Glutamatergic neuron (in vitro differentiated cells): ENCODE results near the gene PFKL. TPM values are rescaled to one million over a fixed set of nuclear protein-coding genes. Genes with fewer than 3 reads are reported as not detected.

ENCODE experiments used
- DNase-seq: peaks from one replicate; pipeline ENCODE4 v3.0.0; 2022
- H3K27ac Mint-ChIP-seq: one replicate; pipeline ENCODE4 v1.8.0; 2020; ENCODE audit warnings: mild to moderate bottlenecking, mixed read lengths, inconsistent platforms; ENCODE audit not compliant: unreplicated experiment
- H3K27me3 Mint-ChIP-seq: one replicate; pipeline ENCODE4 v1.8.0; 2020; ENCODE audit warnings: mild to moderate bottlenecking, moderate library complexity, mixed read lengths, inconsistent platforms; ENCODE audit not compliant: unreplicated experiment
- H3K36me3 Mint-ChIP-seq: one replicate; pipeline ENCODE4 v1.8.0; 2020; ENCODE audit warnings: mild to moderate bottlenecking, mixed read lengths, inconsistent platforms; ENCODE audit not compliant: unreplicated experiment
- H3K4me1 Mint-ChIP-seq: one replicate; pipeline ENCODE4 v1.8.0; 2020; ENCODE audit warnings: mild to moderate bottlenecking, low read depth, mixed read lengths, inconsistent platforms; ENCODE audit not compliant: unreplicated experiment
- H3K4me3 Mint-ChIP-seq: one replicate; pipeline ENCODE4 v1.8.0; 2020; ENCODE audit warnings: mild to moderate bottlenecking, mixed read lengths, inconsistent platforms; ENCODE audit not compliant: unreplicated experiment
- H3K9me3 Mint-ChIP-seq: one replicate; pipeline ENCODE4 v1.8.0; 2020; ENCODE audit warnings: mild to moderate bottlenecking, moderate library complexity, mixed read lengths, inconsistent platforms; ENCODE audit not compliant: unreplicated experiment
- CTCF ChIP-seq: fragments of 200-600 bp; sonication (generic); IDR thresholded peaks from one replicate; pipeline ENCODE4 v1.5.0; 2021; ENCODE audit not compliant: partially characterized antibody, unreplicated experiment
- total RNA-seq: library from RNA; stranded (reverse); fragmentation: NEBNext Ultra II Directional; extraction: Animal tissue kit (Norgen Biotek cat#: 25700); gene quantifications from one replicate; pipeline ENCODE4 v1.2.1, GENCODE V29; 2021; ENCODE audit not compliant: unreplicated experiment

Gene PFKL
- total RNA-seq, 1 donor from 2014 or later = 48.6 TPM

- Mint-ChIP-seq H3K4me3 (no peak overlapping the region), H3K4me1 (no peaks in the 10 kb centered on the region), H3K9me3 (peaks cover 11% of the 10 kb centered on the region)
Observed at GRCh38 chr21:44364151-44365053, 64.5 kb downstream of the PFKL start.

GRCh38 chr21:44365251-44365966 lies 65.6 kb downstream of the PFKL start:
- DNase-seq = no peak
- Mint-ChIP-seq H3K27ac (no peak overlapping the region), H3K27me3 (peaks cover 3% of the 10 kb centered on the region), H3K36me3 (peaks cover 11% of the 10 kb centered on the region), H3K4me3 (no peak overlapping the region), H3K4me1 (no peaks in the 10 kb centered on the region), H3K9me3 (peaks cover 11% of the 10 kb centered on the region)
- no peak for TF ChIP-seq CTCF

More at GRCh38 chr21:44364151-44365053, 64.5 kb downstream of the PFKL start:
- H3K27me3 Mint-ChIP-seq = peaks cover 3% of the 10 kb centered on the region
- no peak for TF ChIP-seq CTCF
- no peak overlapping the region for H3K27ac Mint-ChIP-seq
- DNase-seq = no peak
- peaks cover 11% of the 10 kb centered on the region for H3K36me3 Mint-ChIP-seq

GRCh38 chr21:44365967-44366585 lies 66.2 kb downstream of the PFKL start:
- Mint-ChIP-seq H3K27me3 (peaks cover 3% of the 10 kb centered on the region), H3K4me1 (no peaks in the 10 kb centered on the region), H3K9me3 (peaks cover 11% of the 10 kb centered on the region), H3K36me3 (peaks cover 11% of the 10 kb centered on the region), H3K27ac (no peak overlapping the region), H3K4me3 (no peak overlapping the region)
- DNase-seq = no peak
- no peak for TF ChIP-seq CTCF

- peaks cover 15% of the 10 kb centered on the region for H3K36me3 Mint-ChIP-seq
Observed at GRCh38 chr21:44366586-44367211, 66.8 kb downstream of the PFKL start.

More at GRCh38 chr21:44366586-44367211, 66.8 kb downstream of the PFKL start:
- H3K27me3 Mint-ChIP-seq = peaks cover 3% of the 10 kb centered on the region
- no peak overlapping the region for H3K27ac Mint-ChIP-seq
- TF ChIP-seq CTCF = no peak
- H3K4me3 Mint-ChIP-seq = no peak overlapping the region
- peaks cover 13% of the 10 kb centered on the region for H3K9me3 Mint-ChIP-seq
- H3K4me1 Mint-ChIP-seq = no peaks in the 10 kb centered on the region
- DNase-seq = no peak
